ENCODE measurements around the gene SCART1. TPM values are rescaled to one million over a fixed set of nuclear protein-coding genes. Genes with fewer than 3 reads are reported as not detected.

Gene SCART1
- total RNA-seq, 1 experiment from 2014 or later: 0.73 TPM

DNA sequence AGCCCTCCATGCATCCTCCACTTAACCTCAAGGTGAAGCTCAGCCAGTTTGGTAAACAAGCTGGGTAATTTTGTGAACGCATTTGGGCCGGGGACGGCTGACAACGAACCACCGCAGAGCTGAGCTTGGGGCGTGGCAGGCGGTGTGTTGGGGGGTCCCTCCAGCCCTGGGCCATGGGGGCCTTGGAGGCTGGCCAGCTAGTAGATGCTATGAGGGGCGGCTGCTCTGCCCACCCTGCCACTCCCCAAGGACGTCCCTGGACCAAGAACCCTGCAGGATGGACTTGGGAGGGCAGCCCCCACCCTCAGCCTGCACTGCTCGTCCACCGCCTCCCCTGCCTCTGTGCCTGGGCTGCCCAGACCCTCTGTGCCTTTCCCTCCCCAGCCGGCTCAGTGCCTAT lies 12.0 kb upstream of the SCART1 start:
- Histone ChIP-seq H3K36me3 (ENCODE audit: control insufficient read depth, insufficient read depth, low read length) (no peaks in the 10 kb centered on the region), H3K9me3 (peaks cover 5% of the 10 kb centered on the region; the same call in 1 of the 2 replicates), H3K27me3 (replicated peaks; ENCODE audit: control insufficient read depth, insufficient read depth, low read length) (no peaks in the 10 kb centered on the region), H3K4me3 (ENCODE audit: low read depth, low read length) (no peak overlapping the region), H3K4me1 (peaks cover 3% of the 10 kb centered on the region; the same call in 1 of the 2 replicates)
- H3K9me3 Mint-ChIP-seq (ENCODE audit: unreplicated experiment): peaks cover 5% of the 10 kb centered on the region
- intact Hi-C loops (cut with micrococcal nuclease; ENCODE audit: unreplicated experiment): no loop called here
- TF ChIP-seq, protein P1, sequence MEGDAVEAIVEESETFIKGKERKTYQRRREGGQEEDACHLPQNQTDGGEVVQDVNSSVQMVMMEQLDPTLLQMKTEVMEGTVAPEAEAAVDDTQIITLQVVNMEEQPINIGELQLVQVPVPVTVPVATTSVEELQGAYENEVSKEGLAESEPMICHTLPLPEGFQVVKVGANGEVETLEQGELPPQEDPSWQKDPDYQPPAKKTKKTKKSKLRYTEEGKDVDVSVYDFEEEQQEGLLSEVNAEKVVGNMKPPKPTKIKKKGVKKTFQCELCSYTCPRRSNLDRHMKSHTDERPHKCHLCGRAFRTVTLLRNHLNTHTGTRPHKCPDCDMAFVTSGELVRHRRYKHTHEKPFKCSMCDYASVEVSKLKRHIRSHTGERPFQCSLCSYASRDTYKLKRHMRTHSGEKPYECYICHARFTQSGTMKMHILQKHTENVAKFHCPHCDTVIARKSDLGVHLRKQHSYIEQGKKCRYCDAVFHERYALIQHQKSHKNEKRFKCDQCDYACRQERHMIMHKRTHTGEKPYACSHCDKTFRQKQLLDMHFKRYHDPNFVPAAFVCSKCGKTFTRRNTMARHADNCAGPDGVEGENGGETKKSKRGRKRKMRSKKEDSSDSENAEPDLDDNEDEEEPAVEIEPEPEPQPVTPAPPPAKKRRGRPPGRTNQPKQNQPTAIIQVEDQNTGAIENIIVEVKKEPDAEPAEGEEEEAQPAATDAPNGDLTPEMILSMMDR (IDR thresholded peaks at IDR 0.05; ENCODE audit: insufficient read depth in 1 of 2, low read depth in 1 of 2, low read length in 1 of 2, severe bottlenecking in 1 of 2, unreplicated experiment in 1 of 2): no peak
- H3K4me3 Mint-ChIP-seq (ENCODE audit: unreplicated experiment): no peak overlapping the region
- H3K36me3 Mint-ChIP-seq (ENCODE audit: insufficient read depth, unreplicated experiment): peaks cover 3% of the 10 kb centered on the region
- POLR2A ChIA-PET: no interaction called here
- peaks cover 9% of the 10 kb centered on the region for H3K4me1 Mint-ChIP-seq (ENCODE audit: low read depth, unreplicated experiment)
- DNase-seq: no peak
- no peak overlapping the region for H3K27ac Mint-ChIP-seq (ENCODE audit: unreplicated experiment)
- no TSS peak for BruUV-seq (replicated peaks)
- CTCF ChIA-PET: no interaction called here
- H3K27me3 Mint-ChIP-seq (ENCODE audit: insufficient read depth, unreplicated experiment): peaks cover 4% of the 10 kb centered on the region

GRCh38 chr10:133442191-133442966 lies 11.4 kb upstream of the SCART1 start:
- Mint-ChIP-seq H3K36me3 (ENCODE audit: insufficient read depth, unreplicated experiment) (peaks cover 6% of the 10 kb centered on the region), H3K4me3 (ENCODE audit: unreplicated experiment) (no peak overlapping the region), H3K4me1 (ENCODE audit: low read depth, unreplicated experiment) (peaks cover 9% of the 10 kb centered on the region), H3K27me3 (ENCODE audit: insufficient read depth, unreplicated experiment) (peaks cover 4% of the 10 kb centered on the region), H3K9me3 (ENCODE audit: unreplicated experiment) (peaks cover 11% of the 10 kb centered on the region), H3K27ac (ENCODE audit: unreplicated experiment) (no peak overlapping the region)
- Histone ChIP-seq H3K27me3 (replicated peaks; ENCODE audit: control insufficient read depth, insufficient read depth, low read length) (no peaks in the 10 kb centered on the region), H3K36me3 (ENCODE audit: control insufficient read depth, insufficient read depth, low read length) (no peaks in the 10 kb centered on the region), H3K4me1 (peaks cover 1% of the 10 kb centered on the region; the same call in 1 of the 2 replicates), H3K9me3 (peaks cover 11% of the 10 kb centered on the region; the same call in 1 of the 2 replicates), H3K4me3 (ENCODE audit: low read depth, low read length) (no peak overlapping the region)
- ChIA-PET CTCF (no interaction called here), POLR2A (no interaction called here)
- no TSS peak for BruUV-seq (replicated peaks)
- DNase-seq: no peak
- TF ChIP-seq, protein P1 (IDR thresholded peaks at IDR 0.05; ENCODE audit: insufficient read depth in 1 of 2, low read depth in 1 of 2, low read length in 1 of 2, severe bottlenecking in 1 of 2, unreplicated experiment in 1 of 2): no peak
- intact Hi-C loops (cut with micrococcal nuclease; ENCODE audit: unreplicated experiment): no loop called here

- Mint-ChIP-seq H3K4me3 (ENCODE audit: unreplicated experiment) (no peak overlapping the region), H3K27me3 (ENCODE audit: insufficient read depth, unreplicated experiment) (peaks cover 4% of the 10 kb centered on the region), H3K36me3 (ENCODE audit: insufficient read depth, unreplicated experiment) (peaks cover 6% of the 10 kb centered on the region), H3K4me1 (ENCODE audit: low read depth, unreplicated experiment) (peaks cover 6% of the 10 kb centered on the region), H3K27ac (ENCODE audit: unreplicated experiment) (no peak overlapping the region), H3K9me3 (ENCODE audit: unreplicated experiment) (peaks cover 20% of the 10 kb centered on the region)
- BruUV-seq (replicated peaks): no TSS peak
- Histone ChIP-seq H3K36me3 (ENCODE audit: control insufficient read depth, insufficient read depth, low read length) (no peaks in the 10 kb centered on the region), H3K27me3 (replicated peaks; ENCODE audit: control insufficient read depth, insufficient read depth, low read length) (no peaks in the 10 kb centered on the region), H3K4me3 (ENCODE audit: low read depth, low read length) (no peak overlapping the region), H3K4me1 (no peaks in the 10 kb centered on the region), H3K9me3 (peaks cover 19% of the 10 kb centered on the region)
- TF ChIP-seq, protein P1 (IDR thresholded peaks at IDR 0.05; ENCODE audit: insufficient read depth in 1 of 2, low read depth in 1 of 2, low read length in 1 of 2, severe bottlenecking in 1 of 2, unreplicated experiment in 1 of 2): no peak
- no peak for DNase-seq
- CTCF ChIA-PET: no interaction called here
- intact Hi-C loops (cut with micrococcal nuclease; ENCODE audit: unreplicated experiment): no loop called here
- POLR2A ChIA-PET: no interaction called here
Observed at GRCh38 chr10:133442967-133443924, 10.5 kb upstream of the SCART1 start.
